Jurkat, Clone E6-1 (cell line): ENCODE results near the gene HPDL.
A peak's percentile ranks its signal among the peaks of the same experiment; 100 is the strongest.

Source experiments
- DNase-seq: peaks from one replicate; pipeline ENCODE4 v3.0.0-alpha.2; 2011; ENCODE audit warnings: low read depth, low spot score
- H3K4me3 ChIP-seq: 2 replicates; pipeline ENCODE4 v1.5.1; 2011; ENCODE audit warnings: mild to moderate bottlenecking, low read length, control low read depth, moderate library complexity

HPDL gene

GRCh38 chr1:45319761-45320160 is 6.9 kb upstream of the HPDL start:
- no peak overlapping the region for H3K4me3 ChIP-seq
- DNase-seq, result no peak

GRCh38 chr1:45321444-45321843 is 5.3 kb upstream of the HPDL start:
- no peak for DNase-seq
- no peak overlapping the region for H3K4me3 ChIP-seq

- no peak overlapping the region for H3K4me3 ChIP-seq
- no peak for DNase-seq
Measured at GRCh38 chr1:45322486-45323040, 4.1 kb upstream of the HPDL start.

- H3K4me3 ChIP-seq, result no peak overlapping the region
- DNase-seq, result no peak
Measured at GRCh38 chr1:45325851-45326506, 716 bp upstream of the HPDL start.

- DNase-seq, result no peak
- H3K4me3 ChIP-seq, result no peak overlapping the region
Measured at GRCh38 chr1:45327644-45328515, 1.2 kb downstream of the HPDL start.

- no peak overlapping the region for H3K4me3 ChIP-seq
- DNase-seq, result no peak
Measured at GRCh38 chr1:45328680-45329079, 2.0 kb downstream of the HPDL start.

GRCh38 chr1:45329445-45329844 is 2.8 kb downstream of the HPDL start:
- DNase-seq, result no peak
- H3K4me3 ChIP-seq, result no peak overlapping the region

GRCh38 chr1:45331436-45332345 is 5.0 kb downstream of the HPDL start:
- DNase-seq, result no peak
- no peak overlapping the region for H3K4me3 ChIP-seq

GRCh38 chr1:45332346-45332720 is 5.6 kb downstream of the HPDL start:
- DNase-seq, result no peak
- H3K4me3 ChIP-seq, result no peak overlapping the region

- H3K4me3 ChIP-seq, result no peak overlapping the region
- DNase-seq, result peak; percentile 35
Measured at GRCh38 chr1:45334308-45335245, 7.9 kb downstream of the HPDL start.

- no peak for DNase-seq
- no peak overlapping the region for H3K4me3 ChIP-seq
Measured at GRCh38 chr1:45335855-45336324, 9.2 kb downstream of the HPDL start.

GRCh38 chr1:45337630-45338325 is 11.1 kb downstream of the HPDL start:
- H3K4me3 ChIP-seq, result no peak overlapping the region
- no peak for DNase-seq

GRCh38 chr1:45339789-45340558 is 13.3 kb downstream of the HPDL start, which contains the start of the genes MUTYH and TOE1:
Gene MUTYH, minus strand, starts transcription at chr1:45340440. Its CDS starts 5,935 bp downstream, at chr1:45334505.
Gene TOE1, plus strand, starts transcription at chr1:45340170. Its CDS starts 83 bp downstream, at chr1:45340253.
- DNase-seq, result peak; percentile 85
- peak within 1 kb of the TSS; percentile 96 for H3K4me3 ChIP-seq

GRCh38 chr1:45340816-45341466 is 14.2 kb downstream of the HPDL start:
- H3K4me3 ChIP-seq, result peak overlapping the region; percentile 96
- peak; percentile 45 for DNase-seq

- no peak overlapping the region for H3K4me3 ChIP-seq
Measured at GRCh38 chr1:45344499-45344898, 17.8 kb downstream of the HPDL start.

GRCh38 chr1:45345014-45345413 is 18.3 kb downstream of the HPDL start:
- DNase-seq, result no peak
- H3K4me3 ChIP-seq, result no peak overlapping the region

More at GRCh38 chr1:45344499-45344898, 17.8 kb downstream of the HPDL start:
- DNase-seq, result no peak
